Omental fat pad (tissue), 4 donors: Measurements from ENCODE around the gene FAM13B. TPM values are rescaled to one million over a fixed set of nuclear protein-coding genes. Genes with fewer than 3 reads are reported as not detected.
"Not testable (repeated sequence)": the region's sequence is repeated elsewhere in the genome, so short reads cannot be mapped to it uniquely, and the experiment has no call there.

Experiments used
- ATAC-seq: fragments of 150-250 bp; one replicate; pipeline ENCODE4 v1.9.1; 2016; ENCODE audit warnings: mild to moderate bottlenecking, moderate library complexity; ENCODE audit not compliant: low FRiP score
- DNase-seq: peaks from one replicate; pipeline ENCODE4 v3.0.0-alpha.2; 2019; ENCODE audit warnings: low spot score
- CTCF ChIP-seq, 3 donors: fragments of 450-650 bp; IDR thresholded peaks; one replicate each; pipeline ENCODE4 v1.5.1; 2016 to 2017; ENCODE audit warnings: antibody characterized with exemption in 3 of 3, mild to moderate bottlenecking in 3 of 3, moderate library complexity in 2 of 3
- total RNA-seq, 4 donors: library from RNA; depleted of rRNA; stranded (reverse); fragments of >200 nt; gene quantifications; one replicate each; pipeline ENCODE4 v1.1.0, GENCODE V29; 2016

Gene FAM13B
- total RNA-seq, 4 donors from 2014 or later: 30.0 to 37.1 (median 33.6) TPM

DNA sequence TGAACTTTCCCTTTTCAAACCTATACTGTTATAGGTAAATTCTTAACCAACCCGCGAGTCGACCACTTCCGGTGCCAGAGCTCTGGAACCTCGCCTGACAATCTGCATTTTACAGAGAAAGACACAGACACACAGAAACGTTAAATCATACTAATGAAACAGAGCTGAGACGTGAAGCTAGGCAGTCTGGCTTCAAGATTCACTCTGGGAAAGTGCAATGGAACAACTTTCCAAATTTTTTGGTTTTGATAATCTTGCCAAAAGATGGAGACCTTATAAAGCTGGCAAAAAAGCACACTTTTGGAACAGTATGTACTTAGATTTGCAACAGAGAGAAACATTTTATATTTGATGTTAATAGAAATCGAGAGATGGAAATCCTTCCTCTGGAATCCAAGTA is 35.1 kb upstream of the FAM13B start:
- DNase-seq (no peak), ATAC-seq (no peak)
- TF ChIP-seq CTCF (IDR thresholded peaks at IDR 0.05): no peak

DNA sequence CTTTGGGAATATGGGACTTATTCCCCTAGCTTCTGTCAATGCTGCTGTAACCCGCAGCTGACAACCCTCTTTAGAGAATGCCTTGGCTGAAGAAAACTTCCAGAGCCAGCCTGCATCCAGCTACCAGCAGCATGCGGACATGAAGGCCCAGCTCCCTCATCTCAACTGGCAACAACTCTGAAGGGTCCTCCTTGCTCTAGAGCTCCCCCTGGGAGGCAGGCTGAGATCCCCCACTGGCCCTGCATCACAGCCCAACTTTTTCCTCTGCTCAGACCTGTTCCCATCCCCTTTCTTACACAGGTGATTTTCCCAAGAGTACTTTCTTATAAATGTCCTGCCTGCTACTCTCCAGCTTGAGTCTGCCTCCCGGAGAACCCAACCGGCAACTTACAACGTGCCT is 32.2 kb upstream of the FAM13B start:
- no peak for DNase-seq
- TF ChIP-seq CTCF (IDR thresholded peaks at IDR 0.05): no peak
- no peak for ATAC-seq

DNA sequence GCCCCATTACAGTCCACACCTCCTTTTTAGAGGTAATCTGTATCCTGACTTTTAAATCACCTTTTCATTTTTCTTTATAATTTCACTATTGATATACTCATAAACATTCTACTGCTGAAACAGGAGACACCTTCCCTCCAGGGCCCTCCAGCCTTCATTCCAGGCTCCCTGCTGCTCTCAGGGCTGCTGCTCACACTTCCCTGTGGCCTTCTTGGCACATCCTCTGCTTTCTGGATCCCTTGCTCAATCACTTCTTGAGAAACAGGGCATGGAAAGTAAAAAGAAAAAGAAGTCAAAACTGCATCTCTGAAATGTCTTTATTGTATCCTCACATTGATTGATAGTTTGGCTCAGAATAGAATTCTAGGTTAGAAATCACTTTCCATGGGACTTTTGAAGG is 31.6 kb upstream of the FAM13B start:
- DNase-seq (no peak), ATAC-seq (no peak)
- no peak for TF ChIP-seq CTCF (IDR thresholded peaks at IDR 0.05)

DNA sequence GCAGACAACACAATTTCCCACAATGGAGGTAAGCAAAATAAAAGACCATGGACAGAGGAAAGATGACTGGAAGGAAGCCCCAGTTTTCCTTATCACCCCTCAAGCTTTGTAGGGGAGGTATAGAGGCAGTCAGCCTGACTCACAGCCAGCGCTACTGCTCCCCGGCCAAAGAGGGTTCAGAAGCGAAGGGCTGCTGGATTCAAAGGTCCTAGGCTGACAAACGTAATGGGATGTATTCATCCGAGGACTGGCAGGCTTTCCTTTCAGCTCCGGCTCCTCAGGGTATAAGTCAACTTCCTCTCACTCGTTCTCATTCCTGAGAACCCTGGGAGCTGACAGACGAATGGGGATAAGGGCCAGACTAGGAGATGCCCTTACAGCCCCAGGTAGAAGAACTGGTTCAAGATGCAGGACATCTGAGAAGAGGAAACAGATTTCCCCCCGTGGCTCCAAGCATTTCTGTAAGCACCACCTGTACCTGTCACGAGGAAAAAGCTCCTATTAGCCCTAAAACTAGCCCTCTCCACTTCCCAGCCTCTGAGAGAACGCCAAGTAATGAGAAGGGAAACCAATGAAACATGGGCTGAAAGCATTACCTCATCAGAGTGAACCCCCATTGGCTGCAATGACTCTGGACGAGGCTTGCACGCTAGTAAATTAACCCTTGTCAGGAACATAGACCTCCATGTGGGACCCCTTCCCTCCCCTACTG is 22.1 kb upstream of the FAM13B start:
- DNase-seq: no peak
- TF ChIP-seq CTCF (IDR thresholded peaks at IDR 0.05): no peak
- no peak for ATAC-seq

- no peak for DNase-seq
- no peak for ATAC-seq
- no peak for TF ChIP-seq CTCF (IDR thresholded peaks at IDR 0.05)
Observed at GRCh38 chr5:138054206-138054605, 21.3 kb upstream of the FAM13B start.

DNA sequence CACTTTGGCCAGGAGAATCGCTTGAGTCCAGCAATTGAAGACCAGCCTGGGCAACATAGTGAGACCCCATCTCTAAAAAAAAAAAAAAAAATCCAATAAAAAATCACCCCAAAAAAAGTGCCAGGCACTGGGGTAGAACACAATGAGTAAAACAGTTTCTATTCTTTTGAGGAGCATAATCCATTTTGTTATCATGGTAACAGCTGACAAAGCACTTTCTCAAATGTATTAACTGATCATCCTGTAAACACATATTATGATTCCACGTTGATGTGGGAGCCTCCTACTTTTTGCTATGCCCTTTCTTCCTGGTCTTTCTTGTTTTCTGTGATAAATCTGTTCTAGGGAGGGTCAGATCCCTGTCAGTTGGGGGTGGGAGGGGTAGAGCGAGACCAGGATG is 20.7 kb upstream of the FAM13B start:
- TF ChIP-seq CTCF (IDR thresholded peaks at IDR 0.05): no peak
- no peak for DNase-seq
- no peak for ATAC-seq

- not testable (repeated sequence) for DNase-seq, ATAC-seq
Observed at GRCh38 chr5:138052718-138053117, 19.8 kb upstream of the FAM13B start.
